ENCODE results near the gene STEEP1. TPM values are rescaled to one million over a fixed set of nuclear protein-coding genes. Genes with fewer than 3 reads are reported as not detected.

STEEP1 gene
- total RNA-seq, 1 experiment from 2014 or later, result 29.2 TPM

DNA sequence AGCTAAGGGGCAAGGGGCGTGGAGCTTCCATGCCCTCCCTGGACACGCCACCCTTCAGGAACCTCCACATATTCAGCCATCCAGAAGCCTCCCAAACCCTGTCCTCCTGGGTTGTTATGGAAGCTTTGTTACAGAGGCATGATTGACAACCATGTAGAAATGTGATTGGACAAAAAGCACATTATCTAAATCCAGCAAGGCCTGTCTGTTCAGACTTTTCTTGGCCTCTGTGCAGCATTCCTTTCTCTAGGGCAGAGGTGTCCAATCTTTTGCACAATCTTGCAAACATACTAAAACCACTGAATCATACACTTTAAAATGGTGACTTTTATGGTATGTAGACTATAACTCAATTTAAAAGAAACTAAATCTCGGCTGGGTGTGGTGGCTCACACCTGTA is 12.7 kb downstream of the STEEP1 start:
- TF ChIP-seq, protein P1, sequence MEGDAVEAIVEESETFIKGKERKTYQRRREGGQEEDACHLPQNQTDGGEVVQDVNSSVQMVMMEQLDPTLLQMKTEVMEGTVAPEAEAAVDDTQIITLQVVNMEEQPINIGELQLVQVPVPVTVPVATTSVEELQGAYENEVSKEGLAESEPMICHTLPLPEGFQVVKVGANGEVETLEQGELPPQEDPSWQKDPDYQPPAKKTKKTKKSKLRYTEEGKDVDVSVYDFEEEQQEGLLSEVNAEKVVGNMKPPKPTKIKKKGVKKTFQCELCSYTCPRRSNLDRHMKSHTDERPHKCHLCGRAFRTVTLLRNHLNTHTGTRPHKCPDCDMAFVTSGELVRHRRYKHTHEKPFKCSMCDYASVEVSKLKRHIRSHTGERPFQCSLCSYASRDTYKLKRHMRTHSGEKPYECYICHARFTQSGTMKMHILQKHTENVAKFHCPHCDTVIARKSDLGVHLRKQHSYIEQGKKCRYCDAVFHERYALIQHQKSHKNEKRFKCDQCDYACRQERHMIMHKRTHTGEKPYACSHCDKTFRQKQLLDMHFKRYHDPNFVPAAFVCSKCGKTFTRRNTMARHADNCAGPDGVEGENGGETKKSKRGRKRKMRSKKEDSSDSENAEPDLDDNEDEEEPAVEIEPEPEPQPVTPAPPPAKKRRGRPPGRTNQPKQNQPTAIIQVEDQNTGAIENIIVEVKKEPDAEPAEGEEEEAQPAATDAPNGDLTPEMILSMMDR (IDR thresholded peaks at IDR 0.05; ENCODE audit: insufficient read depth in 1 of 2, low read depth in 1 of 2, low read length in 1 of 2, severe bottlenecking in 1 of 2, unreplicated experiment in 1 of 2), result no peak
- no peaks in the 10 kb centered on the region for H3K27me3 Mint-ChIP-seq (ENCODE audit: insufficient read depth, unreplicated experiment)
- Histone ChIP-seq H3K9me3 (no peaks in the 10 kb centered on the region), H3K27me3 (replicated peaks; ENCODE audit: control insufficient read depth, insufficient read depth, low read length) (no peaks in the 10 kb centered on the region), H3K36me3 (ENCODE audit: control insufficient read depth, insufficient read depth, low read length) (no peaks in the 10 kb centered on the region), H3K4me3 (ENCODE audit: low read depth, low read length) (no peak overlapping the region), H3K4me1 (no peaks in the 10 kb centered on the region)
- peak in 1 of 2 experiments; percentile 2 for DNase-seq
- peaks cover 20% of the 10 kb centered on the region for H3K36me3 Mint-ChIP-seq (ENCODE audit: insufficient read depth, unreplicated experiment)
- no peaks in the 10 kb centered on the region for H3K9me3 Mint-ChIP-seq (ENCODE audit: unreplicated experiment)
- intact Hi-C loops (cut with micrococcal nuclease; ENCODE audit: unreplicated experiment), result no loop called here
- no peak overlapping the region for H3K27ac Mint-ChIP-seq (ENCODE audit: unreplicated experiment)
- CTCF ChIA-PET, result no interaction called here
- POLR2A ChIA-PET, result no interaction called here
- BruUV-seq (replicated peaks), result no TSS peak
- H3K4me1 Mint-ChIP-seq (ENCODE audit: low read depth, unreplicated experiment), result no peaks in the 10 kb centered on the region
- no peak overlapping the region for H3K4me3 Mint-ChIP-seq (ENCODE audit: unreplicated experiment)

DNA sequence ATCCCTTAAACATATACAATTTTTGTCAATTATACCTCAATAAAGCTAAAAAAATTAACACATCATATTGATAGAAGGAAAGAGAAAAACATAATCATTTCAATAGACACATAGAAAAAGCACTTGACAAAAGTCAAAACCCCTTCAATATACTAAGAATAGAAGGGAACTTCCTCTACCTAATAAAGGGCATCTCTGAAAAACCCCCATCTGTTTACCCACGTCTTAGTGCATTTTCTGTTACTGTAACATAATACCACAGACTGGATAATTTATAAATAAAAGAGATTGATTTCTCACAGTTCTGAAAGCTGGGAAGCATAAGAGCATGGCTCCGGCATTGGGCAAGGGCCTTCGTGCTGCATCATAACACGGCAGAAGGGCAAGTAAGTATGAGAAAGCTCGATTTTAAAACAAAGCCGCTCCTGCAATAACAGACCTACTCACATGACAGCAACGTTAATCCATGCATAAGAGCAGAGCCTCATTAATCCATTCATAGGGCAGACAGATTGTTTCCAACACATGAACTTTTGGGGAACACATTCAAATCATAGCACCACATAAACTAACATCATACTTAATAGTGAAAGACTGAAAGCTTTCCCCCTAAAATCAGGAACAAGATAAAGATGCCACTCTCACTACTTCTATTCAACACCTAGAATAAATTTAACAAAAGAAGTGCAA is 15.7 kb downstream of the STEEP1 start:
- TF ChIP-seq, protein P1 (IDR thresholded peaks at IDR 0.05; ENCODE audit: insufficient read depth in 1 of 2, low read depth in 1 of 2, low read length in 1 of 2, severe bottlenecking in 1 of 2, unreplicated experiment in 1 of 2), result no peak
- H3K4me1 Mint-ChIP-seq (ENCODE audit: low read depth, unreplicated experiment), result no peaks in the 10 kb centered on the region
- H3K36me3 Mint-ChIP-seq (ENCODE audit: insufficient read depth, unreplicated experiment), result peaks cover 2% of the 10 kb centered on the region
- H3K4me1 ChIP-seq, result no peaks in the 10 kb centered on the region
- H3K9me3 ChIP-seq, result no peaks in the 10 kb centered on the region
- H3K4me3 Mint-ChIP-seq (ENCODE audit: unreplicated experiment), result no peak overlapping the region
- ChIA-PET POLR2A (no interaction called here), CTCF (no interaction called here)
- H3K4me3 ChIP-seq (ENCODE audit: low read depth, low read length), result no peak overlapping the region
- no peak overlapping the region for H3K27ac Mint-ChIP-seq (ENCODE audit: unreplicated experiment)
- H3K9me3 Mint-ChIP-seq (ENCODE audit: unreplicated experiment), result no peaks in the 10 kb centered on the region
- H3K27me3 Mint-ChIP-seq (ENCODE audit: insufficient read depth, unreplicated experiment), result no peaks in the 10 kb centered on the region
- BruUV-seq (replicated peaks), result no TSS peak
- DNase-seq, result no peak
- no peaks in the 10 kb centered on the region for H3K27me3 ChIP-seq (replicated peaks; ENCODE audit: control insufficient read depth, insufficient read depth, low read length)
- intact Hi-C loops (cut with micrococcal nuclease; ENCODE audit: unreplicated experiment), result no loop called here
- no peaks in the 10 kb centered on the region for H3K36me3 ChIP-seq (ENCODE audit: control insufficient read depth, insufficient read depth, low read length)

DNA sequence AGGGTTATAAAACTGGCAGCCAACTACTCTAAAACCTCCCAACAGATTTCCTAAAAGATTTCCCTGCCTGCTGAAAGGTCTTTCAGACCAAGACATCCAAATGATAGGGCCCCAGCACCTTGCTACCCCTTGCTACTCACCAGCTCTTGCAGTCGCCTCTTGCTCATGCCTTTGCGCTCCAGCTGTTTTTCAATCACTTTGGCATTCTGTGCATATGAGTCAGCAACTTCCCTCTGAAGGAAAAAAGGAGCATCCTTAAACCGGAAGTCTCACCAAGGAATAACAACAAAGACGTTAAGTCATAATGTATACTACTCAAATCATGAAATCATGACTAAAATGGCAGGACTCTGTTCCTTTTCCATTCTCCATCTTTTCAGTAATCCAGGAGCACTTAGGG is 24.0 kb downstream of the STEEP1 start:
- intact Hi-C loops (cut with micrococcal nuclease; ENCODE audit: unreplicated experiment), result no loop called here
- H3K27me3 Mint-ChIP-seq (ENCODE audit: insufficient read depth, unreplicated experiment), result no peaks in the 10 kb centered on the region
- no peaks in the 10 kb centered on the region for H3K4me1 Mint-ChIP-seq (ENCODE audit: low read depth, unreplicated experiment)
- no peak for DNase-seq
- no peak overlapping the region for H3K27ac Mint-ChIP-seq (ENCODE audit: unreplicated experiment)
- no peaks in the 10 kb centered on the region for H3K4me1 ChIP-seq
- H3K36me3 Mint-ChIP-seq (ENCODE audit: insufficient read depth, unreplicated experiment), result peaks cover 6% of the 10 kb centered on the region
- H3K9me3 ChIP-seq, result no peaks in the 10 kb centered on the region
- H3K4me3 Mint-ChIP-seq (ENCODE audit: unreplicated experiment), result no peak overlapping the region
- POLR2A ChIA-PET, result no interaction called here
- TF ChIP-seq, protein P1 (IDR thresholded peaks at IDR 0.05; ENCODE audit: insufficient read depth in 1 of 2, low read depth in 1 of 2, low read length in 1 of 2, severe bottlenecking in 1 of 2, unreplicated experiment in 1 of 2), result no peak
- CTCF ChIA-PET, result no interaction called here
- BruUV-seq (replicated peaks), result no TSS peak
- H3K27me3 ChIP-seq (replicated peaks; ENCODE audit: control insufficient read depth, insufficient read depth, low read length), result no peaks in the 10 kb centered on the region
- no peak overlapping the region for H3K4me3 ChIP-seq (ENCODE audit: low read depth, low read length)
- no peaks in the 10 kb centered on the region for H3K9me3 Mint-ChIP-seq (ENCODE audit: unreplicated experiment)
- H3K36me3 ChIP-seq (ENCODE audit: control insufficient read depth, insufficient read depth, low read length), result no peaks in the 10 kb centered on the region
